A549 (cell line): ENCODE measurements around the gene BCKDK. TPM values are rescaled to one million over a fixed set of nuclear protein-coding genes. Genes with fewer than 3 reads are reported as not detected.

Source experiments
- ATAC-seq, 2 experiments: fragments of 200-7000 bp in 1 of 2; fragments of >200 bp in 1 of 2; cut with Nextera tagmentation in 1 of 2; cut with Tn5 transposase in 1 of 2; 3 replicates each; pipeline versions ENCODE4 v1.8.0 to v1.9.1; 2018 to 2020; ENCODE audit warnings: mild to moderate bottlenecking in 1 of 2, moderate library complexity in 1 of 2
- CTCF ChIA-PET: fragments of 300-600 bp; sonication (Branson Sonifier 250); formaldehyde crosslinking; extraction: SDS; loops from one replicate; lab custom pipeline; 2021; ENCODE audit warnings: antibody characterized with exemption, inconsistent platforms; lab: Yijun Ruan, JAX
- POLR2A ChIA-PET: fragments of 350-600 bp; formaldehyde crosslinking; extraction: SDS; loops from one replicate; lab custom pipeline; 2021; ENCODE audit warnings: antibody characterized with exemption, inconsistent platforms; lab: Yijun Ruan, JAX
- DNase-seq, 2 experiments: peaks; one replicate each; pipeline versions ENCODE4 v3.0.0 to v3.0.0-alpha.2; 2011 to 2016; ENCODE audit warnings: low read depth in 1 of 2, low spot score in 1 of 2
- FAIRE-seq: peaks from 2 replicates; lab custom pipeline; 2011; peaks lifted over from hg19 to GRCh38; lab: Jason Lieb, UNC
- H3K27ac ChIP-seq, 2 experiments: fragments of >200 bp; sonication (Bioruptor Twin); formaldehyde crosslinking; 3 replicates each; pipeline ENCODE4 v1.5.1; 2016 to 2017
- H3K4me1 ChIP-seq: fragments of >200 bp; sonication (Bioruptor Twin); formaldehyde crosslinking; 3 replicates; pipeline ENCODE4 v1.6.1; 2016
- H3K4me2 ChIP-seq: fragments of >200 bp; sonication (Bioruptor Twin); formaldehyde crosslinking; 3 replicates; pipeline ENCODE4 v1.6.1; 2016
- H3K4me3 ChIP-seq: fragments of >200 bp; sonication (Bioruptor Twin); formaldehyde crosslinking; 3 replicates; pipeline ENCODE4 v1.5.1; 2016
- H3K9me3 ChIP-seq: fragments of >200 bp; sonication (Bioruptor Twin); formaldehyde crosslinking; 3 replicates; pipeline ENCODE4 v1.6.1; 2016
- CBX2 ChIP-seq: fragments of 200-600 bp; sonication (generic); IDR thresholded peaks from 2 replicates; pipeline ENCODE4 v1.6.1; 2016; ENCODE audit warnings: low read depth, mild to moderate bottlenecking, borderline replicate concordance
- CBX8 ChIP-seq: fragments of 200-600 bp; sonication (generic); IDR thresholded peaks from 2 replicates; pipeline ENCODE4 v1.6.1; 2016
- EP300 ChIP-seq, 2 experiments: fragments of >200 bp; sonication (Bioruptor Twin); formaldehyde crosslinking; IDR thresholded peaks; 2 replicates in 1 of 2; 3 replicates in 1 of 2; pipeline ENCODE4 v1.6.1; 2016 to 2017
- ESRRA ChIP-seq: fragments of 150-350 bp; IDR thresholded peaks from 2 replicates; pipeline ENCODE4 v1.6.1; 2014; ENCODE audit warnings: mild to moderate bottlenecking, low read length, borderline replicate concordance
- FOSL2 ChIP-seq, 2 experiments: fragments of 450-650 bp in 1 of 2; fragments of >200 bp in 1 of 2; sonication (Bioruptor Twin) in 1 of 2; formaldehyde crosslinking; IDR thresholded peaks; 2 replicates each; pipeline versions ENCODE4 v1.5.0 to v1.6.1; 2016 to 2020; ENCODE audit warnings: mild to moderate bottlenecking in 1 of 2, moderate library complexity in 1 of 2
- FOXS1 ChIP-seq: fragments of 250-450 bp; sonication (Bioruptor Pico); IDR thresholded peaks from 2 replicates; pipeline ENCODE4 v1.5.0; 2020; ENCODE audit warnings: mild to moderate bottlenecking, moderate library complexity
- HEYL ChIP-seq: fragments of 250-450 bp; sonication (Bioruptor Pico); IDR thresholded peaks from 2 replicates; pipeline ENCODE4 v1.8.0; 2021; ENCODE audit warnings: mild to moderate bottlenecking, moderate library complexity
- HOXA7 ChIP-seq: fragments of 250-450 bp; sonication (Bioruptor Pico); IDR thresholded peaks from 2 replicates; pipeline ENCODE4 v1.5.0; 2020; ENCODE audit warnings: mild to moderate bottlenecking, moderate library complexity
- JUN ChIP-seq, 2 experiments: fragments of >200 bp; sonication (Bioruptor Twin); formaldehyde crosslinking; IDR thresholded peaks; 2 replicates in 1 of 2; 3 replicates in 1 of 2; pipeline ENCODE4 v1.6.1; 2016 to 2017
- KDM5A ChIP-seq: fragments of 200-600 bp; sonication (generic); IDR thresholded peaks from 2 replicates; pipeline ENCODE4 v1.6.1; 2016; ENCODE audit warnings: antibody characterized with exemption, mild to moderate bottlenecking
- MYC ChIP-seq: IDR thresholded peaks from 2 replicates; pipeline ENCODE4 v1.6.1; 2012; ENCODE audit warnings: mild to moderate bottlenecking, inconsistent platforms, low read length, improper control_type of control experiment, borderline replicate concordance
- NPAS2 ChIP-seq: fragments of 250-450 bp; sonication (Bioruptor Pico); IDR thresholded peaks from 2 replicates; pipeline ENCODE4 v1.8.0; 2022; ENCODE audit warnings: mild to moderate bottlenecking, moderate library complexity, borderline replicate concordance
- PHF8 ChIP-seq: fragments of 200-600 bp; sonication (generic); IDR thresholded peaks from 2 replicates; pipeline ENCODE4 v1.6.1; 2016; ENCODE audit warnings: low read depth, mild to moderate bottlenecking, antibody characterized with exemption, moderate library complexity, borderline replicate concordance
- RNF2 ChIP-seq: fragments of 200-600 bp; sonication (generic); IDR thresholded peaks from 2 replicates; pipeline ENCODE4 v1.6.1; 2016; ENCODE audit warnings: low read depth, mild to moderate bottlenecking, antibody characterized with exemption, moderate library complexity, borderline replicate concordance
- SMC3 ChIP-seq: fragments of >200 bp; sonication (Bioruptor Twin); formaldehyde crosslinking; IDR thresholded peaks from 3 replicates; pipeline ENCODE4 v1.6.1; 2018; ENCODE audit warnings: inconsistent platforms
- SREBF2 ChIP-seq: fragments of 450-650 bp; IDR thresholded peaks from 2 replicates; pipeline ENCODE4 v1.6.1; 2014; ENCODE audit warnings: mild to moderate bottlenecking, moderate library complexity
- TFCP2L1 ChIP-seq: fragments of 250-450 bp; sonication (Bioruptor Pico); IDR thresholded peaks from 2 replicates; pipeline ENCODE4 v1.5.0; 2021; ENCODE audit warnings: mild to moderate bottlenecking
- ZSCAN20 ChIP-seq: fragments of 250-450 bp; sonication (Bioruptor Pico); IDR thresholded peaks from 2 replicates; pipeline ENCODE4 v1.8.0; 2022; ENCODE audit warnings: mild to moderate bottlenecking, moderate library complexity
- WGBS: methylation state at CpG from one replicate; pipeline ENCODE4 v1.1.6; 2017; ENCODE audit errors: missing lambda C conversion rate; 5-methylcytosine and 5-hydroxymethylcytosine counted together
- polyA plus RNA-seq, 4 experiments: library from polyadenylated mRNA; depleted of rRNA in 3 of 4; stranded (reverse); fragments of >200 nt; fragmentation: RNase III in 1 of 4; extraction: RNeasy Plus Mini Kit Qiagen cat#74134 plus additional on column Dnase treatment in 1 of 4; gene quantifications; 2 replicates in 3 of 4; 3 replicates in 1 of 4; pipeline ENCODE4 v1.2.3, GENCODE V29; 2011 to 2017
- TF ChIP-seq, protein P1 (sequence below): IDR thresholded peaks from 2 replicates; pipeline ENCODE4 v1.6.1; 2012
- TF ChIP-seq, protein P2 (sequence below): fragments of 150-350 bp; IDR thresholded peaks from 2 replicates; pipeline ENCODE4 v1.6.1; 2014; ENCODE audit warnings: low read depth, mild to moderate bottlenecking, low read length

BCKDK gene
- polyA plus RNA-seq, 2 of the 4 experiments (the other 2 are of a cell fraction): 20.7 to 36.7 TPM

DNA sequence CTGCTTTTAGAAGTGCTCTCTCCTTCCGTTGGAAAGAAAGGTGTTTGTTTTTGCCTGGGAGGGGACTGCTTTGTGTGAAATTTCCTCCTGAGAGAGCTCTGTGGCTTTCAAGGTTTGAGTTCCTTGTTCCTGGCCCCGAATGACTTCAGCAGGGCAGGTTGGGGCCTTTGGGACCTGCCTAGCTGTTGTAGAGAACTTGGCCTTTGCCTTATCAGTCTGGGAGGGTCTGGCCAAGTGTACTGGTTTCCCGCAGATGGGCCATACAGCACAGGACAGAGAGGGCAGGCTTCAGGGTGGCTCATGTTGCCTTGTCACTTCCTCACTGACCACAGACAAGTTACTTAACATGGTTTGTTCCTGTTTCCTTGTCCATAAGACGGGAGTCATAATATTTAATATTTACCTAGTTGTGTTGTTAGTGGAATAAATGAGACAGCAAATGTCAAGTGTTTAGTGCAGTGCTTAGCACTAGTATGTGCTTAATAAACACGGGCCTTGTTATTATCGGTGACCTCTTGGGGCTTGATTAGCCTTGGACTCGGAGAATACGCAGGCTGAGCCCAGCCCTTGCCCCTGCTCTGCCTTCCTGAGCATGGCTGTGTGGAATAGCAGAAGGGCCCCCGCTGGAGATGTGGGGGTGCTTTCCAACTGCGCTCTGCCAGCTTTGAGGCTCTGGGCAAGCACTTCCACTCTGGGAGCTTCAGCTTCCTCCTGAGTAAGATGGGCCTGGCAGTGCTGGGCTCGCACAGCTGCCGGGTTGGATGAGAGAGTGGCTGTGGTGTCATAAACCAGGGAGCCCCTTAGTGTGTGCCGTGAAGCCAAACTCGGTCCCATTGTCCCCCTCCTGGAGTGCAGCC is 20.8 kb downstream of the BCKDK start:
- ChIA-PET CTCF (interaction anchor here (1.0 to 20.3 kb wide), 6 partner anchors 8 to 144 kb away, joined by 3 to 166 read pairs (median 8); partner anchors contain the start of genes FUS and HSD3B7), POLR2A (interaction anchor here (0.7 to 5.3 kb wide), 4 partner anchors 9 to 55 kb away, joined by 3 to 31 read pairs (median 3); partner anchors contain the start of genes KAT8, ZNF646 and ZNF668)
- peaks cover 2% of the 10 kb centered on the region; the same call in 1 of the 3 replicates for H3K4me1 ChIP-seq
- ATAC-seq (no peak), FAIRE-seq (no peak), DNase-seq (no peak)
- H3K4me2 ChIP-seq: no peak overlapping the region
- 77% methylated on average over 14 of the region's 14 CpGs for WGBS
- TF ChIP-seq EP300 (IDR thresholded peaks at IDR 0.05) (no peak), CBX8 (no peak), ESRRA (no peak), KDM5A (no peak), SMC3 (no peak), RNF2 (no peak), ZSCAN20 (CRISPR knock-in tag) (no peak), MYC (no peak), NPAS2 (CRISPR knock-in tag) (no peak), JUN (IDR thresholded peaks at IDR 0.05) (no peak), HEYL (CRISPR knock-in tag) (no peak), PHF8 (no peak)
- TF ChIP-seq, protein P1, sequence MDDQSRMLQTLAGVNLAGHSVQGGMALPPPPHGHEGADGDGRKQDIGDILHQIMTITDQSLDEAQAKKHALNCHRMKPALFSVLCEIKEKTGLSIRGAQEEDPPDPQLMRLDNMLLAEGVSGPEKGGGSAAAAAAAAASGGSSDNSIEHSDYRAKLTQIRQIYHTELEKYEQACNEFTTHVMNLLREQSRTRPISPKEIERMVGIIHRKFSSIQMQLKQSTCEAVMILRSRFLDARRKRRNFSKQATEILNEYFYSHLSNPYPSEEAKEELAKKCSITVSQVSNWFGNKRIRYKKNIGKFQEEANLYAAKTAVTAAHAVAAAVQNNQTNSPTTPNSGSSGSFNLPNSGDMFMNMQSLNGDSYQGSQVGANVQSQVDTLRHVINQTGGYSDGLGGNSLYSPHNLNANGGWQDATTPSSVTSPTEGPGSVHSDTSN: no peak
- H3K9me3 ChIP-seq: no peaks in the 10 kb centered on the region
- H3K27ac ChIP-seq: no peak overlapping the region
- no peak overlapping the region for H3K4me3 ChIP-seq

- DNase-seq: no peak
- no peak overlapping the region for H3K4me2 ChIP-seq
These were observed 21.6 kb downstream of the BCKDK start for GRCh38 chr16:31129568-31130335.

GRCh38 chr16:31130336-31130891 is 22.2 kb downstream of the BCKDK start:
- H3K4me1 ChIP-seq: peaks cover 14% of the 10 kb centered on the region; the same call in 2 of the 3 replicates
- DNase-seq: no peak
- FAIRE-seq: no peak
- H3K4me3 ChIP-seq: no peak overlapping the region
- no peak overlapping the region for H3K4me2 ChIP-seq
- POLR2A ChIA-PET: interaction anchor here (5.3 kb wide), 1 partner anchor 13 kb away, joined by 31 read pairs; the partner anchor contains the start of gene KAT8
- no peaks in the 10 kb centered on the region for H3K9me3 ChIP-seq
- no peak for TF ChIP-seq FOSL2 (IDR thresholded peaks at IDR 0.05)
- TF ChIP-seq FOSL2 (CRISPR knock-in tag; IDR thresholded peaks at IDR 0.05): no peak
- no peak for TF ChIP-seq ESRRA
- no peak for ATAC-seq
- 86% methylated on average over 5 of the region's 10 CpGs for WGBS
- no peak overlapping the region for H3K27ac ChIP-seq
- CTCF ChIA-PET: interaction anchor here (1.2 to 2.2 kb wide), 2 partner anchors 10 to 12 kb away, joined by 3 to 16 read pairs; no protein-coding TSS in a partner anchor

More at GRCh38 chr16:31129568-31130335, 21.6 kb downstream of the BCKDK start:
- 91% methylated on average over 25 of the region's 29 CpGs for WGBS
- FAIRE-seq (no peak), ATAC-seq (no peak)
- Histone ChIP-seq H3K9me3 (no peaks in the 10 kb centered on the region), H3K4me1 (peaks cover 7% of the 10 kb centered on the region; the same call in 1 of the 3 replicates), H3K4me3 (no peak overlapping the region), H3K27ac (no peak overlapping the region)
- ChIA-PET CTCF (interaction anchor here (1.0 to 2.8 kb wide), 5 partner anchors 9 to 145 kb away, joined by 3 to 16 read pairs (median 8); partner anchors contain the start of genes FUS and HSD3B7), POLR2A (interaction anchor here (0.7 to 5.3 kb wide), 4 partner anchors 10 to 56 kb away, joined by 3 to 31 read pairs (median 3); partner anchors contain the start of genes KAT8, ZNF646 and ZNF668)
- TF ChIP-seq, protein P2, sequence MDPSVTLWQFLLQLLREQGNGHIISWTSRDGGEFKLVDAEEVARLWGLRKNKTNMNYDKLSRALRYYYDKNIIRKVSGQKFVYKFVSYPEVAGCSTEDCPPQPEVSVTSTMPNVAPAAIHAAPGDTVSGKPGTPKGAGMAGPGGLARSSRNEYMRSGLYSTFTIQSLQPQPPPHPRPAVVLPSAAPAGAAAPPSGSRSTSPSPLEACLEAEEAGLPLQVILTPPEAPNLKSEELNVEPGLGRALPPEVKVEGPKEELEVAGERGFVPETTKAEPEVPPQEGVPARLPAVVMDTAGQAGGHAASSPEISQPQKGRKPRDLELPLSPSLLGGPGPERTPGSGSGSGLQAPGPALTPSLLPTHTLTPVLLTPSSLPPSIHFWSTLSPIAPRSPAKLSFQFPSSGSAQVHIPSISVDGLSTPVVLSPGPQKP: no peak
- TF ChIP-seq SREBF2: no peak
- TF ChIP-seq CBX2: no peak
- no peak for TF ChIP-seq FOXS1 (CRISPR knock-in tag)
- TF ChIP-seq ESRRA: no peak
- no peak for TF ChIP-seq TFCP2L1
- TF ChIP-seq HOXA7: no peak
- no peak for TF ChIP-seq RNF2
